Fibroblast of gingiva (primary cell): ENCODE results near the gene MYBPC1.

Experiments used
- DNase-seq: peaks from one replicate; pipeline ENCODE4 v3.0.0-alpha.2; 2011; ENCODE audit warnings: low read depth

MYBPC1 gene

DNA sequence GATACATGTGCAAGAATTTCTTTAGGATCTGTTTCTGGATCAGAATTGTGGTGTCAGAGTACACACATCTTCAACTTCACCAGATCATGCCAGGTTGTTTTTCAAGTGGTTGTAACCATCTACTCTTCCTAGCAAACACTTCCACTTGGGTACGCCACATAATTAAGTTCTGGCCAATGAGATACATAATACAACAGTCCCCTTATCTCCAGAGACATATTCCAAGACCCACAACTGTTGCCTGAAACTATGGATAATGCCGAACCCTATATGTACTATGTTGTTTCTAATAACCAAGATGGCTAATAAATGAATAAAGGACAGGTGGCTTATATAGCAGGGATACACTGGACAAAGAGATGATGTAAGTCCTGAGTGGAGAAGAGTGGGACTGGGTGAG is 100.2 kb downstream of the MYBPC1 start:
- DNase-seq = no peak

DNA sequence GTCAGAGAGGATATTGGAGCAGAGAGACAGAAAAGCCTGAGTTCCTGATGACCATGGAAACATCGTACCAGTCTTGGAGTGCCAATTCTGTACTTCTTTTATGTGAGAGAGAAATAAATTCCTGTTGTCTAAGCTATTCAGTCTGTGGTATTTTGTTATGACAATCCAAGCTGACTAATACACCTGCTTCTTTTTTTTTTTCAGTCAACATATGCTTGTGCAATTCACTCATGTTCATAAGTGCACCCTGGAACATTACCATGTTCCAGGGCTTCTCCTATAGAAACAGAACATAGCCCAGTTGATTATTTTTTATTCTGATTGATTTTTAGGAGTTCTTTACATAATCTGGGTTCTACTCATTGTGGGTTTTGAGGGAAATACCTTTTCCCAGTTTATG is 100.9 kb downstream of the MYBPC1 start:
- DNase-seq = no peak

DNA sequence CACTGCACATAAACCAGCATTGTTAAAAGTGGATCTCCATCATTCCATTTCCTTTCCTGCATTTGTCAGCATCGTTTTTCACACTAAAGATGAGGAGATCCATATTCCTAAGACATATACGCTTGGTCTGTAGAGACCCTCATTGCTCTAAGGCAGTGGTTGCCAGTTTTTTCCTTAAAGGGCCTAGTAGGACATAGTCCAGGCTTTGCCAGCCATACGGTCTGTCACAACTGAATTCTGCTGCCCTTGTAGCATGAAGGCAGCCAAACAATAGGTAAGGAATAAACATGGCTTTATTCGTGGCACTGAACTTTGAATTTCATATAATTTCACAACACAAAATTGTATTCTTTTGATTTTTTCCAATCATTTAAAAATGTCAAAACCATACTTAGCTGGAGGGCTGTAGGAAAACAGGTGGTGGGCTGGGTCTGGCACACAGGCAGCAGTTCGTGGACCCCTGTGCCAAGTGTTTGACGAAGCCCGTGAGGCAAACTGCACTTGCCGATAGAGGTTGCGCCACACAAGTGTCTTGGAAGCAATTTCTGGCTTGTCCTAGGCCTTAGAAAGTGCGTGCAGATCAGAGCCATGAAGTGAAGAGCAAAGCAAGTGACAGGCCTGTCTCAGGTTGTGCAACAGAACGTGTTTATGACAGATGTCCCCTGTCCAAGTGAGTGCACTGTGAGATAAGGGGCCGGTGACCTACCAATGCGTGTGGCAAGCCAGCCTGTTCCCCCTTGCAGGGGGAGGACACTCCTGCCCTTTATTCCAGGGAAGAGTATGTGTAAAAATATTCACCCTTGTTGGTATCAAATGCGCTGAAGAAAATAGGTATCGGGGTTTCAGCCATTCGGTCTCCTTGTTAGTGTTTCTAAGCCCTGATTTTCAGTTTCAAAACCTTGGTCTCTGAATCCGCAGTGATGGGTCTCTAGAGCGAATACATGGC is 101.8 kb downstream of the MYBPC1 start:
- DNase-seq = peak; percentile 22

DNA sequence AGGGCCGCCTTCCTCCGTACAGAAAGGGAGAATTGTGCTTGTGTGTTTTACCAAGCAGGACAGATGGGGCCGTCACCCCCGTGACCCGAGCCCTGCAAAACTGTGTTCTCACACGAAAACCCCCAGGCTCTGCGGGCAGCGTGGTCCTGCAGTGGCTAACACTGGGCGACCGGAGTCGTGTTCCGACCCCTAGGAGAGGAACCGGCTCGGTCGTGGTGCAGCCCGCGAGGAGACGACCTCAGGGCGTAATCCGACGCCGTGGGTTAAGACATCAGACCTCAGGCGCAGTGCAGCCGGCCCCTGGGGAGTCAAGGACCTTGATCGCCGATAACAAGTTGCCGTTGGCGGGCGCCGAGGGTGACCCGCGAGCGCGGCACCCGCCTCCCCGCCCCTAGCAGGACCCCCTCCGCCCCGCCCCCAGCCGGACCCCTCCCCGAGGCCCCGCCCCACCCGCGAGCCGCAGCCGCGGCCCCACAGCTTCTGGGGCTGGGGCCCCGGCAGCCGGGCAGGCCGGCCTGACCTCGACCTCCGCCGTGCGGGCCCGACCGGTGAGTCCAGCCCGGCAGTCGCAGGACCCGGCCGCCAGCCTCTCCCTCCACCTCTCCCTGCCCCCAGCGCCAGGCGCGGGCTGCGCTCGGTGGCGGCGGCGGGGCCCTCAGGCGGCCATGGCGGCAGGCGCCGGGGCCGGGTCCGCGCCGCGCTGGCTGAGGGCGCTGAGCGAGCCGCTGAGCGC is 102.6 kb downstream of the MYBPC1 start, which contains the start of gene CHPT1:
Gene CHPT1 (plus strand): TSS at position 444 of the 733 bp plus-strand sequence. CDS start 222 bp downstream, at position 666.
- peak; percentile 35 for DNase-seq

DNA sequence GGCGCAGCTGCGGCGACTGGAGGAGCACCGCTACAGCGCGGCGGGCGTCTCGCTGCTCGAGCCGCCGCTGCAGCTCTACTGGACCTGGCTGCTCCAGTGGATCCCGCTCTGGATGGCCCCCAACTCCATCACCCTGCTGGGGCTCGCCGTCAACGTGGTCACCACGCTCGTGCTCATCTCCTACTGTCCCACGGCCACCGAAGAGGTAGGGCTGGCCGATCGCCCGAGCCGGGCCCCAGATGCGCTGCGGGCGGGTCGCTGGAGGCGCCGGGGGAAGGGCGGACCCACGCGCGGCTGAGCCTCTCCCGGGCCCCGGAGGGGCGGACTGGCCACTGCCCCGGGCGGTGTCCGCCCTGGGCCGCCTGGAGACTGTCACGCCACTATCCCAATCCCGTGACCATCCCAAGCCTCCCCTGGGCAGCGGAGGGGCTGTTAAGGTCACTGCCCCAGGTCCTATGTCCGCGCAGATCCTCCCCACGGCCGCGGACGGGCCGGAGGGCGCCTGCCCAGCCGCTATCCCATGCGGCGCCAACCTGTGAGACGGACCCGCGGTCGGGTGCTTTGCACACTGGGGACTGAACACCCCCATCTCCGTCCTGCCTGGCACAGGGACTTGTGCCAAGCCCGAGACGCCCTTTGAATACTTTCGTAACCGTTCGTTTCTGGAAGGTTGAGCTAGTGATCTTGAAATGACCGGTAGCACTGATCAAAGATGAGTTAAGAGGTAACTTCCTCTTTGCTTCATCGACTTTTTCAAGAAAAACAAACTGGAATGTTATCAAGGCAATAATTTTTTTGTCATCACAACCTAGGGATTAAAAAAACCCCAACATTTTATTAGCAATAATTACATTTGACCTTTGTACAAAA is 103.4 kb downstream of the MYBPC1 start:
- peak; percentile 41 for DNase-seq

DNA sequence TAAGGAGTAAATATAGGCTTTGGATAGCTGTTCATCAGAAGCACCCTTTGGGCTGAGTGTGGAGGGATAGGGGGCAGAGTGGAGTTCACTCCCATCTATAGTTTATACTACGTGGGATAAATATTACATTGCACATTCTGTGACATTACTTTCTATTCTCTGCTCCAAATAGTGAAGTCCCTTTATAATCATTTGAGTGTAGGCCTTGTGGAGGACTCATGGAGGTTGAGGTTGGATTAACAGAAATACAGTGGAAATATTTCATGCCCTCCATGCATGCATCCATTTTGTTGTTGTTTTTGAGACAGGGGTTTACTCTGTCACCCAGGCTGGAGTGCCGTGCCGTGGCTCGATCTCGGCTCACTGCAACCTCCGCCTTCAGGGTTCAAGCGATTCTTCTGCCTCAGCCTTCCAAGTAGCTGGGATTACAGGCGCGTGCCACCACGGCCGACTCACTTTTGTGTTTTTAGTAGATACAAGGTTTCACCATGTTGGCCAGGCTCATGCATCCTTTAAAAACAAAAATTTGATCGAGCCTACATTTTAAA is 104.1 kb downstream of the MYBPC1 start:
- DNase-seq = no peak

DNA sequence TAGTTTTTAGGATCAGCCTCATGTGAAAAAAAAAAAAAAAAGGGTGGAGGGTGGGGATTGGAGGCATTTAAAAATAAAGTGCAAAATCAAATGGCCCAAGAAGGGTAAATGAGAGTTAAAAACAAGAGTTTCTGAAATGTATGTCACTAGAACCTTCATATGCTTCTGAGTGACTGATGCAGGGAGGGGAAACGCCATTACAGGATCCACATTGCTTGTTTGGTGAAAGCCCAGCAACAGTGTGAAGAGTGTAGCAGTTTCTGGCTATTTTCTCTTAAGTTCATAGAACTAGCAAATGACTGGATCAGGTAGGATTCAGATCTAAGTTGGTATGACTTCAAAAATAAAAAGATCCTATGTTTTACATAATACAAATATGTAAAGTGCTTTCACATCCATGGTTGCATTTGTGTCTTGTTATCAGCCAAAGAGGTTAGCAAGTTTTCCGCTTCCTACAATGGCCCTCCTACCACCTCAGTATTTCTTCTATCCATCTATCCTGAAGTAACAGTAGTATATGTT is 105.6 kb downstream of the MYBPC1 start:
- DNase-seq = no peak

DNA sequence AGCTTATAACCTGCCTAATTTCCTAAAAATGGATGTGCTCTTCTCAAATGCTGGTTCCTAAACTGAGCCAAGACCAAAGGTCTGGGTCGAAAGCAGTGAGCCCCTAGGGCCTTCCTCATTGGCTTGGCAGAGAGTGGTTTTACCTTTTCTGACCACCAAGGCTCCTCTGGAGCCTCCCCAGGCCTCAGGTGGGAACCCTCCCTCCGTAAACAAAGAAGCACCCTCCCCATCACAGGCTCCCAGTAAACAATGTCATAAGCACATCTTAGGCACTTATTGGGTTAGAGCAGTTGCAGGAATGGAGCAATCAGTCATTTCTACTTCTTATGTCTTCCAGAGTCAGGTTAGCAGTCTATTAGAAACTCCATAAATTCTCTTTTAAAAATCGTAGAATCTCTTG is 108.7 kb downstream of the MYBPC1 start:
- DNase-seq = no peak

DNA sequence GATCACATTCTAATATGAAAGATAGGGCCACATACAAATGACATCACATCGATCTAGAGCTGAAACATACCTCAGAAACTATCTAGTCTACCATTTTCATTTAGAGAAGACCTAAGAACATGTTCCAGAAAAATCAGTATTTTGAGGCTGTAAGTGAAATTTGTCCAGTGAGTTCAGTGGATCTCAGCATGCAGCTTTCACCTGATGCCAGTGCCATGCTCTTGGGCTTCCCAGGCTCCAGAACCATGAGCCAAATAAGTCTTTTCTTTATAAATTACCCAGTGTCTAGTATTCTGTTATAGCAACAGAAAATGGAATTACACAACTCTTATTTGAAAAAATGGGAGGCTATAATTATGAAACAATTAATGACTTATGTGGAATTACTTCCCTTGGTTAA is 111.6 kb downstream of the MYBPC1 start:
- DNase-seq = no peak

DNA sequence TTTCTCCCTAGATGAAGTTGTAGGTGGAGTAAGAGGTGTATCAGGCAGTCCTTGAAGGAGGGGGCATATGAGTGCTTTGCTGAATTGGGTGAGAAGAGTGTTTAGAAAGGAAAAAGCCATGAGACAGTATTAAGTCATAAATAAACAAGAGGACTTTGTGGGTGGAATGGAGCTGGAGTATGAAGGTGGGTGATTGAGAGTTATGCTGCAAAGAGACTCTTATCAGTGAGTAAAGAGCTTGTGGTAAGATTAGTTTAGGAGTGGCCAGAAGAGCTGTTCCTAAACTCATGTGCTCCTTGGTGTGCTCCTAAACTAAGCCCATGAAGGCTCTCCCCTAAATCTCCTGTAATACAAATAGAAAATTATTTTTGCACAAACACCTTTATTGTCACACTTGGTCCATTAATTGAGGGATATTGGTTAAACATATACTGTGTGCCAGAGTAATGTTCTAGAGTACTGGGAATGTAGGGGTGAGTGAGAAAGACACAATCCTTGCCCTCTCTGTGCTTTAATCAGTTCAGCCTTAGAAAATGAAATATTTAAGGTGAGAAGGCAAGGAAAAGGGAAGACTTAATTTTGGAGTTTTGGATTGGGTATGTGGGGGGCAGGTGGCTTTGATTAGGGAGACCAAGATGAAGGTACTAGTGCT is 112.5 kb downstream of the MYBPC1 start:
- no peak for DNase-seq

DNA sequence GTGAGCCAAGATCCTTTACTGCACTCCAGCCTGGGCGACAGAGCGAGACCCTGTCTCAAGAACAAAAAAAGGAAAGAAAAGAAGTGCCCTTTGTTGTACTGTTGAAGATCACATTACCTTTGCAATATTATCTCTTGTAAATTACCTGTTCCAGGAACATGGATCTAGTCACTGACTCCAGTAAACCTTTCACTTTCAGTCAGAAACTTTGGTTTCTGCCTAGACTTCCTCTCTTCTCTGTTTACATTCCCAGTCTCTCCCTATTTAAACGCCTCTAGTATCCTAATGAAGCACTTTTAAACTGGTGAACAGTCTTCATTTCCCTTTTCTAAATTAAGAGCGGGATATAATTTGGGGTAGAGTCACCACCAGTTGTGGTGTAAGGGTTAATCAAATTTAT is 115.5 kb downstream of the MYBPC1 start:
- no peak for DNase-seq

DNA sequence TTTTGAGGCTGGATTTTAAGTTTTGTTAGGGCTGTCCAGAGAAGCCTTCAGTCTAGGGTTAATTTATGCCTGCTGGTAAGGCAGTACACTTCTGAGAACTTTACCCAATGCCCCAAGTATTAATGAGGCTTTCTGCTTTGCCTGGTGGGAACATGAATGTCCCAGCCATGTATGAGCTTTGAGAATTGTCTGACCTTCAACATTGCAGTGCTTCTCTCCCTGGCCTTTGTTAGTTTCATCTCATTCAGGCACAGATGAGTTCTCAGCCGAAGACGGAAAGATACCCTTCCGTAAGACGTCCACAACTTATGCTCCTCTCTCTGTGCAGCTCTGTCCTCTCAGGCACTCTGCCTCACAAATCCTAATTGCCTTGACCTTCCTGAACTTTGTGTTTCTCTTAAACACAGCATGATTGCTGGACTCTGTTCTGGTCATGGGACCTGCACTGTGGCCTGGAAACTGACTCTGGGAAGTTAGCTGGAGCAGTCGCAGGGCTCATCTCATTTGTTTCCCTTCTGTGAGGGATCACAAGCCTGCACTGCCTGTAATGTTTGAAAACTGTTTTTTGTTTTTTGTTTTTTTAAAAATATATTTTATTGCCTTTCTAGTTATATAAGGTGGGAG is 118.4 kb downstream of the MYBPC1 start:
- no peak for DNase-seq

DNA sequence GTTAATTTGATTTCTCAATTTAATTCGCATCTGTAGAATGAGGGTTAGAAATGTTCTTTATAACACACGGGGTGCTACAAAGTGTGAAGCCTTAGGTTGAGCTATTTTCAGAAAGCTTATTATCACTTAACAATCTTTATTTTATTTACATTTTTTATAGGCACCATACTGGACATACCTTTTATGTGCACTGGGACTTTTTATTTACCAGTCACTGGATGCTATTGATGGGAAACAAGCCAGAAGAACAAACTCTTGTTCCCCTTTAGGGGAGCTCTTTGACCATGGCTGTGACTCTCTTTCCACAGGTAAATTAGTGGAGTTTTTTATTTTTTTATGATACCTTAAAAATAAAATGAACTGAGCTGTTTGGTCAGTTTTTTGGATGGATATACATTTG is 119.2 kb downstream of the MYBPC1 start:
- DNase-seq = no peak

DNA sequence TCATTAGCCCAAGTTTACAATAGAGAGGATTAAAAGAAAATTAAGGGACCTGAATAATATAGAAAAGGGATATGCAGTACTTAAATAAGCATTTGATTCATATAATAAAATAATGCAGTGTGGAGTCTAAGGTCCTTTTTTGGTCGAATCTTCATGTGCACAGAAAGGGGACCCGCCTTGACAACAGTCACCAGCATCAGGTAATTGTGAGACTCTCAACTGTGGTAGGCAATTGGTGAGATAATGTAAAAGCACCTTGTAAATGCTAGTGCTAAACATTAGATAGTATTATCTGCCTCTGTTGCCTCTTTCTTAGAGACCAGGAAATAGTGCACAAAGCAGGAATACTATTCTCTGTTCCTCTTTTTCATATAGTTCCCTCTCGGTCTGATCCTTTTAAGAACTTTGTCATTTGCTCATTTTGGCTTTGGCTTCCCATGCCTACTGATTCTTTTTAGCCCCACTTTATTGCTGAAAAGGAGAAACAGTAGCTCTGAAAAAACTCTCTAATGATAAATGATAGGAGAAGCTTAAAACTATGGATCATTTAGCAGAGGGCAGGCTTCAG is 120.2 kb downstream of the MYBPC1 start:
- no peak for DNase-seq

DNA sequence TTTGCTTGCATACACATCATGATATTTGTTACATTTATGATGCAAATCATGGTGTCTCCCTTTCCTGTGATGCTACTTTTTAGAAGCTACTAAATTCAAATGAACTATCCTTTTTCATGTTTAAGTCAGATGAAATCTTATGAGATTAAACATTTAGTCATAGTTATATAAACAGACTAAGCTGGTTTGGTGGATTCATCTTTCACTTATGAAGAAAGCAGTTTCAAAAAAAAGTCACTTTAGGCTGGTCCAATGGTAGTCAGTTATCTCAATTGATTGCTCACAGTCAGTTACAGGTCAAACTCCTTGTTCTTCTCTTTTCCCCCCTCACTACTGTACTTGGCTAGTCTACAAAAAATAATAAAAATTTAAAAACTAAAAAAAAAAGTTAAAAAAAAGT is 124.8 kb downstream of the MYBPC1 start:
- DNase-seq = peak; percentile 38

DNA sequence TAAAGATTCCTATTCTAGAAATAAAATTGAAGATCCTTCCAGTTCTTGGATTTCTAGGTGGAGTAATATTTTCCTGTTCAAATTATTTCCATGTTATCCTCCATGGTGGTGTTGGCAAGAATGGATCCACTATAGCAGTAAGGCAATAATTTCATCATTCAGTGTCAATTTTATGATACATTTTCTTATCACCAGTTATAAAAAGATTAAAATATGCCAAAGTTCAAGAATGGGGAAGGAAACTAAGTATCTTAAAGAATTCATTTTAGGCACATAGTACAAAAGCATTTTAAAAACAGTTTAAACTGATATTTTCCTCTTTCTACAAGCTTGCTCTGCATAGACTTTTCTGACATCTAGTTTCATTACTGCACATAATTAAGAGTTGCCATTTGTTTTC is 125.3 kb downstream of the MYBPC1 start:
- no peak for DNase-seq

DNA sequence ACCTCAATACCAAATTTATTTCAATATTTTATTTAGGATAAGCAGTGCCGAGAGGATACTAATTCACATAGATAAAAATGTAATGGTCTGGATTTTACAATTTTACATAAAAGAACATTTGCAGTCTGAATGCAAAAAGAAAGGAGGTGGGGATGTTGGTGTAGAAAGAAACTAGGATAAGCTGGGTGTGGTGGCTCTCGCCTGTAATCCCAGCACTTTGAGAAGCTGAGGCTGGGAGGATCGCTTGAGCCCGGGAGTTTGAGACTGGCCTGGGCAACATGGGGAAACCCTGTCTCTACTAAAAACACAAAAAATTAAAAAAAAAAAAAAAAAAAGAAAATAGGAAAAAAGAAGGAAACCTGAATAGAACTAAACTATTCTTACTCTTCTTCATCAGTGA is 127.6 kb downstream of the MYBPC1 start:
- no peak for DNase-seq

DNA sequence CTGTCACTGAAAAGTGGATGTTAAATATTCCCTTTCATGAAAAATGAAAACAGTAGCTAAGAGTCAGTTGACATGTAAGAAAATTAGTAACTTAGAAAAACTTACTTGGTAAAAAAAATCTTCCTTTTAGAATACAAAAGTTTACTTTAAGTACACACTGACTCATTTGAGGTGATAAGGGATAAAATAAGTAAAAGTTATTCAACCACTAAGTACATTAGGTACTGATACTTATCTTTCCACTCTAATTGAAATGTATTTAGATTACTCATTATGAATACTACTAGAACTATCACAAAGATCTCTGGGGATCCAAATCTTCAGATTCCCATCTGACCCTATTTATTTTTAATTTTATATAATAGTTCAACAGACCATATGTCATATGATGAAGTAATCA is 132.3 kb downstream of the MYBPC1 start:
- DNase-seq = no peak

DNA sequence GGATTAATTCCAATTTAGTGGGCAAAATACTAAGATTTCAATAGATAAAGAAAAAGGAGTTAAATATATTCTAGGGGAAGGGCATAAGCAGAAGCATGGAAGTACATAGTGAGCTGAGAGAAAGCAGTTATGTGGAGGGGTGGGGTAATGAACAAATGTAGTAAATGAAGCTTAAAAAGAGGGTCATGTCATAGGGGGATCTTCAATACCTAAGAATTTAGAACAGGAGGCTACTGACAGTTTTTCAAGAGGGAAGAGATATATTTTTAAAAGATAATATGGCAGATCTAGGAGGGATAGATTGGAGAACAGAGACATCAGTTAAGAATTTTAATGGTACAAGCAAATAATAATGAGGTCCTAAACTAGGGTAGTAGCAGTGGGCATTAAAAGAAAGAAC is 135.1 kb downstream of the MYBPC1 start:
- DNase-seq = no peak

DNA sequence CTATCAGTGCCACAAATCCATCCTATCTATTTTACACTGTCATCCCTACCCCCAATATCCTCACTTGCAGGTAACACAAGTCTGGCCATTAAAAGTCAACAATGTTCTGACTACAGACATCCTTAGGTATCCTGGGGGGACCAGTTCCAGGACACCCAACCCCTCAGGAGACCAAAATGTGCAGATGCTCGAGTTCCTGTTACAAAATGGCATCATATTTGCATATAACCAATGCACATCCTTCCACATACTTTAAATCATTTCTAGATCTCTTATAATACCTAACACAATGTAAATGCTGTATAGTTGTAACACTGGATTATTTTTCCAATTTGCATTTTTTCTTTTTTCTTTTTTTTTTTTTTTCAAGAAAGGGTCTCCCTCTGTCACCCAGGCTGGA is 137.5 kb downstream of the MYBPC1 start:
- DNase-seq = no peak
